GM18951 (cell line): Measurements from ENCODE around the gene AMY2B.
"Not testable (repeated sequence)": the region's sequence is repeated elsewhere in the genome, so short reads cannot be mapped to it uniquely, and the experiment has no call there.

ENCODE experiments used
- POLR2A ChIP-seq: IDR thresholded peaks from 4 replicates; pipeline ENCODE4 v1.6.1; 2011; ENCODE audit warnings: mild to moderate bottlenecking; ENCODE audit not compliant: insufficient read length, insufficient read depth; ENCODE audit errors: extremely low read depth
- in situ Hi-C: fragments of 300-500 bp; cut with MboI; formaldehyde crosslinking; loops from one replicate; pipeline ENCODE4 v1.12.0; 2022; ENCODE audit warnings: low sequenced_read_pairs, mixed read lengths, inconsistent platforms; ENCODE audit not compliant: unreplicated experiment

AMY2B gene

GRCh38 chr1:103571289-103571688, at the start of gene AMY2B:
TSS of gene AMY2B (plus strand) at chr1:103571589. CDS start at chr1:103571603, 14 bp downstream.
- in situ Hi-C loops, result not testable (repeated sequence)

GRCh38 chr1:103523346-103523745, 48.0 kb upstream of the AMY2B start:
- in situ Hi-C loops, result loop anchor here (25.0 kb wide), 1 partner anchor 411 kb away; the partner anchor contains the start of gene COL11A1
- no peak for TF ChIP-seq POLR2A

- in situ Hi-C loops, result no loop called here
- TF ChIP-seq POLR2A, result no peak
Measured at GRCh38 chr1:103525114-103525606, 46.2 kb upstream of the AMY2B start.

- TF ChIP-seq POLR2A, result peak; percentile 66
- in situ Hi-C loops, result no loop called here
Measured at GRCh38 chr1:103525607-103526507, 45.5 kb upstream of the AMY2B start, which contains the start of gene RNPC3. TSS of gene RNPC3 (plus strand) at chr1:103525699. CDS start at chr1:103526071, 372 bp downstream.

- no peak for TF ChIP-seq POLR2A
- in situ Hi-C loops, result no loop called here
Measured at GRCh38 chr1:103527331-103527730, 44.1 kb upstream of the AMY2B start.

- TF ChIP-seq POLR2A, result no peak
- in situ Hi-C loops, result no loop called here
Measured at GRCh38 chr1:103529746-103530145, 41.6 kb upstream of the AMY2B start.

GRCh38 chr1:103538226-103538625, 33.2 kb upstream of the AMY2B start:
- TF ChIP-seq POLR2A, result no peak
- in situ Hi-C loops, result no loop called here

GRCh38 chr1:103541431-103541830, 30.0 kb upstream of the AMY2B start:
- no peak for TF ChIP-seq POLR2A
- in situ Hi-C loops, result no loop called here

GRCh38 chr1:103546496-103546895, 24.9 kb upstream of the AMY2B start:
- in situ Hi-C loops, result no loop called here
- no peak for TF ChIP-seq POLR2A

GRCh38 chr1:103547840-103548239, 23.5 kb upstream of the AMY2B start:
- in situ Hi-C loops, result no loop called here
- no peak for TF ChIP-seq POLR2A

GRCh38 chr1:103560427-103560826, 11.0 kb upstream of the AMY2B start:
- in situ Hi-C loops, result no loop called here
- no peak for TF ChIP-seq POLR2A

- in situ Hi-C loops, result not testable (repeated sequence)
Measured at GRCh38 chr1:103561124-103561523, 10.3 kb upstream of the AMY2B start.

- TF ChIP-seq POLR2A, result no peak
- in situ Hi-C loops, result no loop called here
Measured at GRCh38 chr1:103561643-103562395, 9.6 kb upstream of the AMY2B start.
